ENCODE measurements around the gene PMM1.

The PMM1 gene

GRCh38 chr22:41534219-41534618 is 55.4 kb downstream of the PMM1 start:
- no peak for DNase-seq (ENCODE audit: low read depth)

GRCh38 chr22:41532908-41533825 is 56.5 kb downstream of the PMM1 start:
- Histone ChIP-seq H3K4me3 (ENCODE audit: low read length) (no peak overlapping the region), H3K9ac (ENCODE audit: low read length) (no peak overlapping the region), H3K9me3 (ENCODE audit: control insufficient read depth, low read length) (no peaks in the 10 kb centered on the region), H3K4me1 (ENCODE audit: control insufficient read depth, insufficient read depth, low read length) (no peaks in the 10 kb centered on the region), H3K36me3 (ENCODE audit: control insufficient read depth, insufficient read depth, low read length, severe bottlenecking) (peaks cover 44% of the 10 kb centered on the region), H3K27me3 (replicated peaks; ENCODE audit: control insufficient read depth, insufficient read depth, low read length) (no peaks in the 10 kb centered on the region)
- peak; percentile 81 for DNase-seq (ENCODE audit: low read depth)

More at GRCh38 chr22:41534219-41534618, 55.4 kb downstream of the PMM1 start:
- Histone ChIP-seq H3K9ac (ENCODE audit: low read length) (no peak overlapping the region), H3K4me3 (ENCODE audit: low read length) (no peak overlapping the region), H3K9me3 (ENCODE audit: control insufficient read depth, low read length) (no peaks in the 10 kb centered on the region), H3K27me3 (replicated peaks; ENCODE audit: control insufficient read depth, insufficient read depth, low read length) (no peaks in the 10 kb centered on the region), H3K36me3 (ENCODE audit: control insufficient read depth, insufficient read depth, low read length, severe bottlenecking) (peaks cover 34% of the 10 kb centered on the region), H3K4me1 (ENCODE audit: control insufficient read depth, insufficient read depth, low read length) (peaks cover 4% of the 10 kb centered on the region)

- Histone ChIP-seq H3K4me1 (ENCODE audit: control insufficient read depth, insufficient read depth, low read length) (no peaks in the 10 kb centered on the region), H3K9ac (ENCODE audit: low read length) (no peak overlapping the region), H3K27me3 (replicated peaks; ENCODE audit: control insufficient read depth, insufficient read depth, low read length) (no peaks in the 10 kb centered on the region), H3K4me3 (ENCODE audit: low read length) (no peak overlapping the region), H3K9me3 (ENCODE audit: control insufficient read depth, low read length) (no peaks in the 10 kb centered on the region), H3K36me3 (ENCODE audit: control insufficient read depth, insufficient read depth, low read length, severe bottlenecking) (peaks cover 57% of the 10 kb centered on the region)
- no peak for DNase-seq (ENCODE audit: low read depth)
Measured at GRCh38 chr22:41531715-41532477, 57.7 kb downstream of the PMM1 start.

DNA sequence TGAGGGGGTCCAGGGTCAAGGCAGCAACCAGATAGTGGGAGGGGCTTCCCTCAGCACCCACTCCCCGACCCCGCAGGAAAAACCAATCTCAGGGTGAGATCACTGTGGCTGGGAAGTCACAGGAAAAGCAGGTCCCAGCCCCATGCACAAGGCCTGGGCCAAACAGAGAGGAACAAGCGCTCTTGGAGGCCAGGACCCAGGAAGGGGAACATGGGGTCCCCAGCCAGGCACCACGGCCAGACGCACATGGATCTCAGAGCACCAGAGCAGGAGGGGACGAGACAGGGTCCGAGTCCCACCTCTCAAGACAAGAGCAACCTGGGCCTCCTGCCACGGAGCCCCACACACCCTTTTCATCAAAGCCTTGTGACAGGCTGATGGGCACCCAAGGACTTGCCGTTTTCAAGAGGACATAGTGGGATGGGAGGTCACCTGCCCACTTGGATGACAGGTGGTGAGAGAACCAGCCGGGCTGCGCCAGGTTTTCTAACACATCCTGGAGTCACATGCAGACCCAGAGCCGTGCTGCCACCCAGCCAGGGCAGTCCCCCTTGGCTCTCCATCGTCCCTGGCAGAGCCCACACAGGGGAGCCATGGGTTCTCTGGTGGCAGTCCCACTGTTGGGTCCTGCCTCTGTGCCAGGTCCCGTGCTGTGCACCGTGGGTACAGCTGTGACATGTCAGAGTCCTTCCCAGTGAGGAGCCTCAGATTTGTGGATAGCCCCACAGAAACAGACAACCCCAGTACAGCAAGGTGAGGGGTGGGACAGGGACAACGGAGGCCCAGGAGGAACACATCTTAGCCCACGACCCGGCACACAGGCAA is 58.5 kb downstream of the PMM1 start:
- Histone ChIP-seq H3K9ac (ENCODE audit: low read length) (no peak overlapping the region), H3K4me1 (ENCODE audit: control insufficient read depth, insufficient read depth, low read length) (peaks cover 4% of the 10 kb centered on the region), H3K9me3 (ENCODE audit: control insufficient read depth, low read length) (no peaks in the 10 kb centered on the region), H3K36me3 (ENCODE audit: control insufficient read depth, insufficient read depth, low read length, severe bottlenecking) (peaks cover 64% of the 10 kb centered on the region), H3K27me3 (replicated peaks; ENCODE audit: control insufficient read depth, insufficient read depth, low read length) (no peaks in the 10 kb centered on the region), H3K4me3 (ENCODE audit: low read length) (no peak overlapping the region)
- DNase-seq (ENCODE audit: low read depth), result no peak

- H3K9ac ChIP-seq (ENCODE audit: low read length), result no peak overlapping the region
- peaks cover 81% of the 10 kb centered on the region for H3K36me3 ChIP-seq (ENCODE audit: control insufficient read depth, insufficient read depth, low read length, severe bottlenecking)
- H3K4me1 ChIP-seq (ENCODE audit: control insufficient read depth, insufficient read depth, low read length), result peaks cover 21% of the 10 kb centered on the region
- H3K4me3 ChIP-seq (ENCODE audit: low read length), result no peak overlapping the region
- no peaks in the 10 kb centered on the region for H3K9me3 ChIP-seq (ENCODE audit: control insufficient read depth, low read length)
- DNase-seq (ENCODE audit: low read depth), result no peak
- no peaks in the 10 kb centered on the region for H3K27me3 ChIP-seq (replicated peaks; ENCODE audit: control insufficient read depth, insufficient read depth, low read length)
Measured at GRCh38 chr22:41528938-41529561, 60.6 kb downstream of the PMM1 start.

DNA sequence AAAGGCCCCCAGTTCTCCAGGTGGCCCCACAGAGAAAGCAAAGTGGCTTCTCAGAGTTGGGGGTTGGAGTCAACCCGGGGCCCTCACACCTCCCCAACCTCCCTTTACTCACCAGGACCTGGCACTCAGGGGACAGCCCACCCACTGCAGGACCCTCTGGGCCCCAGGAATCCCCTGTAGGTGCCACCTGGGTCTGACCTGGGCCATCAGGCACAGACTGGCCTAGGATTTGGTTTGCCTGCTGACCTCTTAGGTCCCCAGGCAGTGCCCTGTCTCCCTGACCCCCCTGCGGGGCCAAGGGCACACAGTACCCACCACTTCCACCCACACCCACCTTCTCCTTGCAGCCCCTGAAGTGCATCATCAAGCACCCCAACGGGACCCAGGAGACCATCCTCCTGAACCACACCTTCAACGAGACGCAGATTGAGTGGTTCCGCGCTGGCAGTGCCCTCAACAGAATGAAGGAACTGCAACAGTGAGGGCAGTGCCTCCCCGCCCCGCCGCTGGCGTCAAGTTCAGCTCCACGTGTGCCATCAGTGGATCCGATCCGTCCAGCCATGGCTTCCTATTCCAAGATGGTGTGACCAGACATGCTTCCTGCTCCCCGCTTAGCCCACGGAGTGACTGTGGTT is 61.4 kb downstream of the PMM1 start:
- Histone ChIP-seq H3K36me3 (ENCODE audit: control insufficient read depth, insufficient read depth, low read length, severe bottlenecking) (peaks cover 87% of the 10 kb centered on the region), H3K27me3 (replicated peaks; ENCODE audit: control insufficient read depth, insufficient read depth, low read length) (no peaks in the 10 kb centered on the region), H3K9ac (ENCODE audit: low read length) (no peak overlapping the region), H3K9me3 (ENCODE audit: control insufficient read depth, low read length) (no peaks in the 10 kb centered on the region), H3K4me3 (ENCODE audit: low read length) (no peak overlapping the region), H3K4me1 (ENCODE audit: control insufficient read depth, insufficient read depth, low read length) (peaks cover 29% of the 10 kb centered on the region)
- DNase-seq (ENCODE audit: low read depth), result no peak

Data from adipocyte (in vitro differentiated cells).